ENCODE measurements around the gene UNC80.

The UNC80 gene

DNA sequence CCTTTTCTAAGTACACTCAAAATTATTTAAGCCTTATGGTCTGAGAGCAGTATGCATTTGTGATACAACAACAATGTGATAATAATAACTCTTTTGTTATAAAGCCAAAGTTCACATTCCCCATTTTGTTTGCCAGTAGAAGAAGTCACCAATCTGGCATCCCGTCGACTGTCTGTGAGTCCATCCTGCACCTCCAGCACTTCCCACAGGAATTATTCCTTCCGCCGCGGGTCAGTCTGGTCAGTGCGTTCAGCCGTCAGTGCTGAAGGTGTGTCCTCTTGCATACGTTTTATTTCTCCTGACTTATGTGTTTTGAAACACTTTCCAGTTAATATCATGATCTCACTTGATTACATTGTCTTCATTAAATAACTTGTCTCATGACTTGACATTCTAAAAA, 150.5 kb downstream of the UNC80 start:
- no peak for DNase-seq

- no peak for DNase-seq
Observed at GRCh38 chr2:209929369-209929768, 157.7 kb downstream of the UNC80 start.

DNA sequence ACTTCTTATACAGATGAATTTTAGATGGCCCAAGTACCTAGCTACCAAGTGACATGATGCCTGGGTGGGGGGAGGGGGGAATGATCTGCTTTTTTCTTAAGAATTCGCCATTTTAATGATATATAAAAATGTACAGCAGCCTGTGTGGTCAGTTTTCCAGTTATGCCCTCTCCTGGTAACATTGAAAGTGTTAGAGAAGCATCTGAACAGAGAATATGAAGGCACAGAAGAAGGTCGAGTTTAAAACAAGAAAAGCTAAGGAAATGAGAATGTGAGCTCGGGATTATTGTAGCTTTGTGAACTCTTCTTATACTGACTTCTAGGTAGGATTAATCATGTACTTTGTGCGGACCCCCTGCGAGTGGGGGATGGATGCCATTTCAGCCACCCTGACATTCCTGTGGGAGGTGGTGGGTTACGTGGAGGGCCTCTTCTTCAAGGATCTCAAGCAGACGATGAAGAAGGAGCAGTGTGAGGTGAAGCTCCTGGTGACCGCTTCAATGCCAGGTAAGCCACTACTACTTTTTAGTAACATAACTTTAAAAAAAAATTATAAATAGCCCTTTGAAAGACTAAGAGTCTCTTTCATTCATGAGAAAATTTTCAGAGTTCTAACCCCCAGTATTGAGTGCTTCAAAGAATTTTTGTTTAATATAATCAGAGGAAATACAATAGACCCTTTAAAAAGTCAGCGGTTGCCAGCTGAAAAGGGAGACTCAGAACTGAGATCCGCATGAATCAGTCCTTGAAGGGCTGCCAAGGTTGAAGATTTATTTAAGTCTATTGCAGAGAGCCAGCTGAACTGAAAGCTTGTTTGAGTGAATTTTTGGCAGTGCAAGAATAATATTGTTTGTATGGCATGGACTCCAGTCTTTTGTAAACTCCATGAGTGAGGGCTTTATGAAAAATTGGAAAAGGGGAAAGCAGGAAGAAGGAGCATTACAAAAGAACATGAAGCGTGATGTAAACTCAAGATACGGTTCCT, 162.2 kb downstream of the UNC80 start:
- peak; percentile 53 for DNase-seq

DNA sequence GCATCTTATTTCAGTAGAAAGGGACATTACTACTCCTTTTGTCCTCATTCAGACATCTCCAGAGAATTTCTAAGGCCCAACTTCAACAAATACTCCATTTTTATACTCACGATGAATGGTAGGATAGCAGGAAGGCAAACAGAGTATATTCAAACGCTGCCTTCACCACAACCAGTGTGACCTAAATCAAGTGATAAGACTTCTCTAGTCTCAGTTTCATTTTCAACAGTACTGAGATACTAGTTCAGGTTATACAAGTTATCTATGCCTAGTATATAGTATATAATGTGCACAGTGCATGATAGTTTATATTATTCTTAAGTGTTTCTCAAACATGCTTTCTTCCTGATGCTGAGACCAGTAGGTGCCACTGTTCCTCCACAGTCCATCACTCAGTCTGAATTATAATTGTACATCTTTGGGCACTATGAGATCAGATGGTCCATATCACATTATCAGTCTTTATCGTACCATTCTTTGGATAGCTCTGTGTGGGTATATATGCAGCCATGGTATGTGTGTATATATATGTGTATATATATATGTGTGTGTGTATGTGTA, 164.6 kb downstream of the UNC80 start:
- no peak for DNase-seq

- DNase-seq = no peak
Observed at GRCh38 chr2:209937893-209938292, 166.3 kb downstream of the UNC80 start.

- no peak for DNase-seq
Observed at GRCh38 chr2:209938906-209939305, 167.3 kb downstream of the UNC80 start.

DNA sequence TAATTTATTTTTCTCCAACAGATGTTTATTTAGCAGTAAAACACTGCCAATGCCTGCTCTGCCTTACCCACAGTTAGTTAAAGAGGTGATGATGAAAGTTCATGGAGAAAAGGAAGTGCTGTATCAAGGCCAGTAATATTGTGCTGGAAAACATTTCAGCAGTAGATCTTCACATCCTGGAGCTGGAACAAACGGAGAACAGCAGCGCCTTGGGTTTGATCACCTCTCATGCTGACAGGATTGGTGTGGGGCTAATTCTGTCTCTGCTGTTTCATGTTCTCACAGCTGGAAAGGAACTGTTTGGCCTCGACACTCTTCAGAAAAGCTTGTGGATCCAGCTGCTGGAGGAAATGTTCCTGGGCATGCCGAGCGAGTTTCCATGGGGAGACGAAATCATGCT, 169.3 kb downstream of the UNC80 start:
- no peak for DNase-seq

- no peak for DNase-seq
Observed at GRCh38 chr2:209942426-209942825, 170.8 kb downstream of the UNC80 start.

DNA sequence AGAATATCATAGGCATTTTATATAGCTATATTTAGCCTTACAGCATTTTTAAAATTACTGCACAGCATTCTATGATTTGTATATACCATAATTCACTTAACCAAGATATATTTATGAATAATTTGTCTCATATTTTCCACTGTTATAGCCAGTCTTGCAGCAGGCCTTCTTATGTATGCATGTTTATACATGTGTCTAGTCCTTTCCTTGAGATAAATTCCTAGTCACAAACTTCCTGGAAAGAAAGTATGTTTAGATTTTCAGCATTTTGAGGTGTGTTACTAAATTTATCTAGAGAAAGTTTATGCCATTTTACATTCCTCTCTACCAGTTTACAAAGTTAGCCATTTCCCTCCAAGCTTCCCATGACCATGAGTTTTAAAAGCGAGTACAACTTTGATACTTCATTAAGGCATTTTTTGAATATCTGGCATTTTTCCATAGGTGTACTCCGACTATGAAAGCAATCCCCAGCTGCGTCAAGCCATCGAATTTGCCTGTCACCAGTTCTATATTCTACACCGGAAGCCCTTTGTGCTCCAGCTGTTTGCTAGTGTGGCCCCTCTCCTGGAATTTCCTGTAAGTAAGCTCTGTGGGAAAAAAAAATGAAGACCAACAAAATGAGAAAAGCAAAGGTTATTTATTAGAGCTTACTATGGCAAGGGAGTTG, 171.4 kb downstream of the UNC80 start:
- DNase-seq = no peak

GRCh38 chr2:209943776-209944175, 172.1 kb downstream of the UNC80 start:
- DNase-seq = no peak

DNA sequence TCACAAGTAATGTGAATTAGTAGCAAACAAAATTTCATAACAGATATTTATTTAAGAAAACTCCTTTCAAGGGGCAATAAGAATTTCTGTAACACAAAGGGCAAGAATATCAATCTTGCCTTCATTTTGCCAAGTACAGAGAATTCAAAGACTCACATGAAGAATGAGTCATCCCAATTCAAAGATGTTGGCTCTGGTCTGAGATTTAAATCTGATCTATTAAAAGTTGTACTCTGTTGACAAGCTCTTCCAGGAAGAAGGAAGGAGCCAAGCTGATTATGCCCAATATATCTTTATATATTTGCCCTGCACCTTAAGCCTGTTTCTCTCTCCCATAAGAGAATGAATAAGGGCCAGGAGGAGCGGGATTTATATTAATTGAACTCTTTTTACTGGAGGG, 174.9 kb downstream of the UNC80 start:
- no peak for DNase-seq

- DNase-seq = no peak
Observed at GRCh38 chr2:209956271-209956670, 184.6 kb downstream of the UNC80 start.

DNA sequence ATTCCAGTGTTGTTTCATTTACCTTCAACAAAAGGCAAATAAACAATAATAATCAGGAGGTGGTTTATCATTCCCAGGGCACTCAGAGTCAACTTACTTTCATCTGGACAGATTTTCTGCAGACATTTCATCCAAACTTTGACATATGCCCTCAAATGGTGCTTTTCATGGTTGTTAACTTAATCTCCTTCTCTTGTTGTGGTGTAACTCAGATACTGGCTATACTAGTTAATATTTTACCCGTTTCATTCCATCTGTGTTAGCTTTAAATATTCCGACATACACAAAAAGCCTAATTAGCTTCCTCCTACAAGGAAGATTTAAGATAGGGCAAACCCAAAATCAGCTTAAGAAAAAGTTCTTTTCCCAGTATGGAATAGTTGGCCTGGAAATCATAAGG, 186.4 kb downstream of the UNC80 start:
- no peak for DNase-seq

- no peak for DNase-seq
Observed at GRCh38 chr2:209960045-209960444, 188.4 kb downstream of the UNC80 start.

- DNase-seq = no peak
Observed at GRCh38 chr2:209960676-209961630, 189.3 kb downstream of the UNC80 start.

DNA sequence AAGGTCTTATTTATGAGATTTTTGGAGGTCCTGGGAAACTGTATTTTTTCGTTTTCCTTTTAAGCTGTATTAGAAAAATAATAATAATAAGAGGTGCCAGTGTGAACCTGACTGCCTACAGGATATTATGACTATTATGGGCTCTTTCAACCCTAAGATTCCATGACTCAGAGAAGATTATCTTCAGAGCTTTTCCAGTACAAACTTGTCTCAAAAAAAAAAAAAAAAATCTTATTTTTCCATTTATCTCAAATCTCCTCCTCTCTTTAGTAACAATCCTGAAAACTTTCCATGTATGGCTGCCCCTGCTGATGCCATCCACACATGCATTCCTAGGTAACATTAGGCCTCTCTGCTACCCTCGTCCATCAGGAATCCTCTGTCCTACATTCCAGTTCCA, 194.1 kb downstream of the UNC80 start:
- DNase-seq = no peak

GRCh38 chr2:209969692-209970091, 198.1 kb downstream of the UNC80 start:
- DNase-seq = no peak

- no peak for DNase-seq
Observed at GRCh38 chr2:209970271-209970670, 198.6 kb downstream of the UNC80 start.

- no peak for DNase-seq
Observed at GRCh38 chr2:209970711-209971110, 199.1 kb downstream of the UNC80 start.

- DNase-seq = no peak
Observed at GRCh38 chr2:209973328-209973727, 201.7 kb downstream of the UNC80 start.

GRCh38 chr2:209974576-209974975, 202.9 kb downstream of the UNC80 start:
- no peak for DNase-seq

GRCh38 chr2:209976698-209977385, 205.2 kb downstream of the UNC80 start:
- DNase-seq = no peak

All from amniotic stem cell (primary cell).